D341Med (cell line): ENCODE measurements around the gene CLEC20A.

Source experiments
- DNase-seq: peaks from one replicate; pipeline ENCODE4 v3.0.0; 2012; ENCODE audit warnings: low spot score

CLEC20A gene

DNA sequence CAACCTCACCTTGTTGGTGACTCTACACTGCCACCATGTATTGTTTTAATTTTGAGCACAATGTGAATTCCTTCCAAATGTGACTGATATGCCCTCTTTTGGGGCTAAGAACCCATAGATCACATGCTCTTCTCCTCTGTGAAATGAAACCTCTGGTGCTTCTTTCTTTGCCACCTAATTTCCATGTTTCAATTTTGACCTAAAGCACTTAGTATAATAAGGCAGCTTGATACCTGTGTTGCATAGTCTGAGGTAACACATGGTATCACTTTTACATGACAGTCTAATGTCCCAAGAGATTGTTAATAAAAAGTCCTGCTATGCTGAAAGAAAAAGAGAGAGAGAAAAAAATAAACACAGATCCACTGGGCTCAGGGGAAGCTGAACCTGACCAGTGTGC is 24.2 kb downstream of the CLEC20A start:
- no peak for DNase-seq

DNA sequence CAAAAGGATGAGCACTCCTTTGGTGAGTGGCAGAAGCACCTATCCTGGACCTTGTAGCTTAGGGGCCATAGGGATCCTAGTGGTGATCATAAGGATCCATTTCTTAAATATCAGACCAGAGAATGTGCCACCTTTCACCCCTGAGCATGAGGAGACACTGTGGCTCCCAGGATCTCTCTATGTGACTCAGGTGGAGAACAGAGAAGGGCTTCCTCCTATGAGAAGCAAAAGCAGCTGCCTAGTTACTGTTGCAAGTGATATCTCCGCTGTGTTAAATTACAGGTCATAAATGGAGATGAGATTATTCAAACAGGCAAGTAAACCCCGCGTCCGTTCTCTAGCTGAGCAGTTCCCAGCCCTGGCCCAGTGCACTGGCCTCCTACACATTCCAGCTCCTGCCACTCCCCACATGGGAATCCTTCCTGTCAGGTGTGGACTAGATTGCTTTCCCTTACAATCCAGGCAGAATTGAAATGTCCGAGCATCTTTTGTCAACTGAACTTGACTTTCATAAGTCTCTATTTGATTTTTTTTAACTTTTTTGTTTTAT is 26.3 kb downstream of the CLEC20A start:
- no peak for DNase-seq

GRCh38 chr1:178467837-178468236 is 28.9 kb downstream of the CLEC20A start:
- no peak for DNase-seq

GRCh38 chr1:178465011-178465410 is 31.8 kb downstream of the CLEC20A start:
- no peak for DNase-seq

DNA sequence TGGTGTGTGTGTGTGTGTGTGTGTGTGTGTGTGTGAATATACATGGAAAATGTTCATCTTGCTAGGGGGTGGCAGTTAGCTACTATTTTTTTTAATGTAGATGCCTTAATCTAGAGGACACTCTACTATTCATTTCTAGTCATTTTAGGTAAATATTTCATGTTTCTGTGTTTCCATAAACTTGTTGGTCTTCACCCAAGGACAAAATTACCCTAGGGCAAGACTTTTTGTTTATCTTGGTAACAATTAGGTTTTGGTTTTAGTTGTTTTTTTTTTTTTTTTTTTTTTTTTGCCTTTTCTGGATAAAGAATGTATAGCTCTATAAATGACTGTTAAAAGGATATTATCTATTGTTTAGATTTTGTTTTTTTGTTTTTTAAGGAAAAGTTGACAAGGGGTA is 32.2 kb downstream of the CLEC20A start:
- no peak for DNase-seq

GRCh38 chr1:178464141-178464540 is 32.6 kb downstream of the CLEC20A start:
- DNase-seq, result no peak

DNA sequence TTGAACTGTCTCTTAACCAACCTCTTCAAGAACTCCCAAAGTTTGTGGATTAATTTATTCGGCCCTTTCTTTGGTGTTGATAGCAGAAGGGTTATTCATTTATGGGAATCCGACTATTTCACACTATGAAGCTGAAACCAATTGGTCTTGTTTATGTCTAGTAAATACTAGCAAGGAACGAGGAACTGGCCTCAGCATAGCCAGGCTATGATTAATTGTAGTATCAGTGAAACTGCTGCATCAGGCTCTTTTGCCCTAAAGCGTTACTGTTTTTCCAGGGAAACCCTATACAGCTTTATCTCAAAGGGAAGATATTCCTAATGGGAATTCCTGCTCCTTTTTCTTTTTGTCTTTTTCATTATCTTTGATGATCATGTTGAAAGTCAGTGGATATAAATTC is 35.1 kb downstream of the CLEC20A start:
- no peak for DNase-seq

DNA sequence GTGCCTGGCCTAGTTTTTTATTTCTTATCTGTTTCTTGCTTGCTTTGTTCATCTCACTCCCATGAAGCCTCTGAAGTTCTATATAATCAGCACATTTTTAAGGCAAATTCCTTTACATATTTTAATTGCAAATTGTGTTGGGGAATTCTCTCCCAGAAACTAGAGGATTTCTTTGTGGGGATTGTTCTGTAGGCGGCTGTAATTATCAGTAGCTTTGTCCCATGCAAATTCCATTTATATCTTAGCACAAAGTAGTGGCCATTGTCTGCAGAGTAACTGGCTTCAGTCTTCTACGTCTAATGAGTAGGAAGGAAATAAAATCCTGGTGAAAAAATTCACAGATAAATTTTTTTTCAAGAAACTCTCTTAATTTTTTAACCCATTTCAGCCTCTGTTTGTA is 35.7 kb downstream of the CLEC20A start:
- DNase-seq, result no peak

- DNase-seq, result no peak
Measured at GRCh38 chr1:178458203-178458602, 38.6 kb downstream of the CLEC20A start.

GRCh38 chr1:178457651-178458050 is 39.1 kb downstream of the CLEC20A start:
- DNase-seq, result no peak

DNA sequence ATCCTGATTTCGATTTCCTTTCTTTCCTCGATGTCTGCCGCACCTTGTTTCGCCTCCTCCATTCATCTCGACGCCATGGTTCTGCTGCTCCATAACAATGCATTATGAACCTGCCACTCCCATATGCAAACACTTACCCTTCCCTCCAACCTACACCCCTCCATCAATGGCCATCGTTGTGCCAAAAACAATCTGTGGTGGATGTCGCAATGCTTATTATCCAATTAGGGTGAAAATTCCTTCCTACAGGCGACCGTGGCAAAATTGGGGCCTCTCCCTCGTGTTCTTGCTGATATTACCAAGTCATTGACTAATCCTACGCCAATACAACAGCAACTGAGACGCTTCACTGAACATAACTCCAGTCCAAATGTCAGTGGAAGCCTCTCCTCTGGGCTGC is 40.3 kb downstream of the CLEC20A start:
- DNase-seq, result no peak

- no peak for DNase-seq
Measured at GRCh38 chr1:178452013-178452412, 44.8 kb downstream of the CLEC20A start.

GRCh38 chr1:178451529-178451928 is 45.2 kb downstream of the CLEC20A start:
- no peak for DNase-seq

DNA sequence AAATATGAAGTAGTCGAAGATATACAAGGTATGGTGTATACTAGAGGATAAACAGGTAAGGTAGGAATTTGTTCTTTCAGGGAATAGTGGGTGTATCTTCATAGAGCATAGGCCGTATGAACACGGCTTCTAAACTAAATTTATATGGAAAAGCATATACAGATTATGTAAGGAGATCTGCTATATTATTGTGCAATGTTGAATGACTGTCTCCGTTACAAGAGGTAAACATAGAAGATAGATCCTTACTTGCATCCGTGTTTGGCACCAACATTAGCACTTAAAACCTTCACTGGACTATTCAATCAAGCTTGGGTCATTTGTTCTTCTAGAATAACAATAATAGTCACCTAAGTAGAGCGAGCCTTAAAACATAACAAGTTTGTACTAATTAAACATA is 45.9 kb downstream of the CLEC20A start:
- no peak for DNase-seq

- DNase-seq, result no peak
Measured at GRCh38 chr1:178442925-178443324, 53.8 kb downstream of the CLEC20A start.

DNA sequence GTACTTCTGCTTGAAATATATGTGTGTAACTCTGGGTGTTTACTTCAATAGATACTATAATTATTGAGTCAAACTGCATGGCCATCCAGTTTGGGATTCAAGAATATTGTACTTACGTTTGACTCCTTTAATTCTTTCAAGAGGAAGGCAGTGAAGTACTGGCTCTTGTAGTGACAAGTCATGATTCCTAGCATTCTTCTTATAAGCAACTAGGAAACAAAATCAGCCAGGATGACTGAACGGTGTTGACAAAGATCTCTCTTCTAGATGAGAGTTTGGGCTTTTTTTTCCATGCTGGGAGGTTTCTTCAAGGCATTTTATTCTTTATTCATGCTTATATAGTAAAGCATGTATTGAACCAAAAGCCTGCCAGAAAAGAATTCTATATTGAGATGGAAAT is 58.3 kb downstream of the CLEC20A start:
- DNase-seq, result no peak

DNA sequence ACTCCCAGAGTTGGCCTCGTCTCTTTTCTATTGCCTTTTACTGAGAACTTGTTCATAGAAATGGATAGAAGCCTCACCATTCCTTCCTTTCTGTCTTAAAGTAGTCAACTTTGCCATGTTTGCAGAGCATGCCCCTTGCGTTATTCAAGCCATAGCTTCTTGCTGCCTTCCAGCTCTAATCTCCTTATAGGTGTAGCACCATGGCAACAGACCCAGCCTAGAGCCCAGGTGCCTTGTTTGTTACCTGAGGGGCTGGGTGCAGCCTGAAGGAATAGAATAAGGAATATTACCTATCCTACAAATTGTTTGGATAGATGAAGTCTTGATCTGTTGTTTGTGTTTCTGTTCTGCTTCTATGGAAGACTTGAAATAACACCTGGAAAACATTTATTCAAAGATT is 59.9 kb downstream of the CLEC20A start:
- DNase-seq, result no peak

DNA sequence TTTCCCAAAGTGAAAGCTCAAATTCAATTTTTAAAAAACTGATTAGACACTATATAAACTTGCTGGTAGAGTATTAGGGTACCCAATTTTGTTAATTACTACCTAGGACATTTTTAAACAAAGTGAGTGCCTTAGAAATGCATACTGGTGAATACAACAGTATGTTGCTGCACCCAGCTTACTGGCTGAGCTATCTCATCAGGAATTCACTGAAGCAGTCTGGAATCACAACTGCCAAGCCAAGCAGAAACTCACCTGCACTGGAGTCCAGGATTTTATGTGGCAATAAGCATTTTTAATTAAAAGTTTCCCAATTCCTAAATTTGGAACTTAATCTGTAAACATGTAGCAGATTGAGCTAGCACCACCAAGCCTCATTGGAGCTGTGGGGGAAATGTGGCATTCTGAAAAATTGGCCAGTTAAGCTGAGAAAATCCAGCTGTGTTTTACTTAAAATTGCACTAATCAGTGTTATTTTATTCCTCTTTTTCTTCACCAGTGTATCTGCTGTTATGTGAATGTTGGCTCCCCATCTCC is 61.8 kb downstream of the CLEC20A start:
- no peak for DNase-seq

- no peak for DNase-seq
Measured at GRCh38 chr1:178434360-178434759, 62.4 kb downstream of the CLEC20A start.
